ENCODE data around the gene PIGR.

DNA sequence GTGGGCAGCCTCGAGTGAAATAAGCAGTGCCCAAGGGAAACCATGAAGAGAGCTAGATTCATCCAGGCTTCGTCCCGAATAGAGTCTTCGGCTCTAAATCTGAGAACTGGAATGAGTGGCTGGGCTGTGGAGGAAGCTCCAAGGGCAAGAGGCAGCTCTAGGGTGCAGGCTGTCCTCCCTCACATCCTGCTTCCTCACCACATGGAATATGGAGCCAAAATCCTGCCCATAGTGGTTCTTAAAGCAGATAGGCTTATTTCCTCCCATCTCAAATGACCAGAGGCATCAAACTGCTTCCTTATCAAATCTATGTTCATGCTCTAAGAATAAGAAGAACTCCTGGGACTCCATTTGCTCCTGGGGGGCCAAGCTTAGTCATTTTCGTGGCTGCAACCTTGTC is 46.5 kb downstream of the PIGR start:
- TF ChIP-seq, protein P1, sequence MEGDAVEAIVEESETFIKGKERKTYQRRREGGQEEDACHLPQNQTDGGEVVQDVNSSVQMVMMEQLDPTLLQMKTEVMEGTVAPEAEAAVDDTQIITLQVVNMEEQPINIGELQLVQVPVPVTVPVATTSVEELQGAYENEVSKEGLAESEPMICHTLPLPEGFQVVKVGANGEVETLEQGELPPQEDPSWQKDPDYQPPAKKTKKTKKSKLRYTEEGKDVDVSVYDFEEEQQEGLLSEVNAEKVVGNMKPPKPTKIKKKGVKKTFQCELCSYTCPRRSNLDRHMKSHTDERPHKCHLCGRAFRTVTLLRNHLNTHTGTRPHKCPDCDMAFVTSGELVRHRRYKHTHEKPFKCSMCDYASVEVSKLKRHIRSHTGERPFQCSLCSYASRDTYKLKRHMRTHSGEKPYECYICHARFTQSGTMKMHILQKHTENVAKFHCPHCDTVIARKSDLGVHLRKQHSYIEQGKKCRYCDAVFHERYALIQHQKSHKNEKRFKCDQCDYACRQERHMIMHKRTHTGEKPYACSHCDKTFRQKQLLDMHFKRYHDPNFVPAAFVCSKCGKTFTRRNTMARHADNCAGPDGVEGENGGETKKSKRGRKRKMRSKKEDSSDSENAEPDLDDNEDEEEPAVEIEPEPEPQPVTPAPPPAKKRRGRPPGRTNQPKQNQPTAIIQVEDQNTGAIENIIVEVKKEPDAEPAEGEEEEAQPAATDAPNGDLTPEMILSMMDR (IDR thresholded peaks at IDR 0.05; ENCODE audit: poor library complexity, severe bottlenecking) = no peak
- TF ChIP-seq RAD21 (conservative IDR thresholded peaks at IDR 0.05) (no peak), POLR2AphosphoS5 (IDR thresholded peaks at IDR 0.05) (no peak), SMC3 (conservative IDR thresholded peaks at IDR 0.05; ENCODE audit: poor library complexity) (no peak), EZH2 (IDR thresholded peaks at IDR 0.05; ENCODE audit: borderline replicate concordance, insufficient read depth, low read length, poor library complexity, severe bottlenecking) (no peak), EP300 (conservative IDR thresholded peaks at IDR 0.05; ENCODE audit: poor library complexity, severe bottlenecking) (no peak)

Data from neural cell (in vitro differentiated cells).